Endothelial cell of umbilical vein (primary cell): ENCODE data around the gene WFIKKN1. TPM values are rescaled to one million over a fixed set of nuclear protein-coding genes. Genes with fewer than 3 reads are reported as not detected.

Experiments
- BruUV-seq: library from RNA; stranded (reverse); fragments of 400-500 nt; replicated peaks from 2 replicates; lab custom pipeline; 2021; lab: Mats Ljungman, UMichigan
- CTCF ChIA-PET: fragments of 300-600, 350-600 bp; sonication (Branson Sonifier 250); formaldehyde crosslinking; loops from one replicate; lab custom pipeline; 2021; ENCODE audit warnings: antibody characterized with exemption, inconsistent platforms; lab: Charles Lee
- POLR2A ChIA-PET: fragments of 300-600, 350-600 bp; sonication (Branson Sonifier 250); formaldehyde crosslinking; loops from one replicate; lab custom pipeline; 2021; ENCODE audit warnings: antibody characterized with exemption, inconsistent platforms; lab: Charles Lee
- DNase-seq: peaks from one replicate; pipeline ENCODE4 v3.0.0-alpha.2; 2011; ENCODE audit warnings: low read depth, low spot score
- FAIRE-seq: peaks from 2 replicates; lab custom pipeline; 2011; peaks lifted over from hg19 to GRCh38; lab: Jason Lieb, UNC
- H2AFZ ChIP-seq: 2 replicates; pipeline ENCODE4 v1.6.0; 2012; ENCODE audit warnings: low read depth, low read length, control low read depth, inconsistent platforms
- H3K27ac ChIP-seq: 2 replicates; pipeline ENCODE4 v1.5.1; 2011; ENCODE audit warnings: low read depth, mild to moderate bottlenecking, control low read depth, low read length, moderate library complexity; ENCODE audit not compliant: insufficient read depth
- H3K27me3 ChIP-seq, 2 experiments: 2 replicates each; pipeline versions ENCODE4 v1.6.0 to v1.6.1; 2011; ENCODE audit warnings: low read length in 2 of 2, mixed read lengths in 1 of 2; ENCODE audit not compliant: control insufficient read depth in 2 of 2, insufficient read depth in 2 of 2
- H3K36me3 ChIP-seq, 2 experiments: 2 replicates in 1 of 2; 3 replicates in 1 of 2; pipeline ENCODE4 v1.5.1; 2011; ENCODE audit warnings: low read length in 2 of 2, mild to moderate bottlenecking in 1 of 2, moderate library complexity in 1 of 2; ENCODE audit not compliant: control insufficient read depth in 2 of 2, insufficient read depth in 2 of 2; ENCODE audit errors: extremely low read depth in 1 of 2
- H3K4me1 ChIP-seq: 3 replicates; pipeline ENCODE4 v1.5.1; 2011; ENCODE audit warnings: mild to moderate bottlenecking, low read length; ENCODE audit not compliant: control insufficient read depth, insufficient read depth; ENCODE audit errors: extremely low read depth
- H3K4me2 ChIP-seq: 2 replicates; pipeline ENCODE4 v1.6.1; 2011; ENCODE audit warnings: low read length, control low read depth, mixed read lengths; ENCODE audit not compliant: insufficient read depth
- H3K4me3 ChIP-seq, 3 experiments: fragments of 200-600 bp in 1 of 3; sonication (generic), shearing (Covaris generic) in 1 of 3; replicated peaks in 1 of 3; 2 replicates each; pipeline ENCODE4 v1.5.1; 2011 to 2016; ENCODE audit warnings: control low read depth in 3 of 3, low read length in 3 of 3, mild to moderate bottlenecking in 2 of 3, inconsistent platforms in 1 of 3, low read depth in 1 of 3, moderate library complexity in 1 of 3; ENCODE audit not compliant: insufficient read depth in 1 of 3
- H3K79me2 ChIP-seq: 2 replicates; pipeline ENCODE4 v1.6.0; 2012; ENCODE audit warnings: low read length, inconsistent platforms; ENCODE audit not compliant: control insufficient read depth, insufficient read depth
- H3K9ac ChIP-seq: replicated peaks from 2 replicates; pipeline ENCODE3; 2011; ENCODE audit warnings: low read length, control low read depth; ENCODE audit not compliant: insufficient read depth; ENCODE audit errors: extremely low read depth
- H3K9me1 ChIP-seq: replicated peaks from 3 replicates; pipeline ENCODE4 v1.6.0; 2011; ENCODE audit warnings: mild to moderate bottlenecking, low read length; ENCODE audit not compliant: control insufficient read depth, insufficient read depth; ENCODE audit errors: extremely low read depth
- H3K9me3 ChIP-seq: replicated peaks from 2 replicates; pipeline ENCODE4 v1.5.1; 2012; ENCODE audit warnings: low read length, inconsistent platforms; ENCODE audit not compliant: control insufficient read depth, insufficient read depth
- H4K20me1 ChIP-seq: replicated peaks from 2 replicates; pipeline ENCODE3; 2011; ENCODE audit warnings: mild to moderate bottlenecking, low read length; ENCODE audit not compliant: control insufficient read depth, insufficient read depth; ENCODE audit errors: extremely low read depth
- EZH2 ChIP-seq: IDR thresholded peaks from 2 replicates; pipeline ENCODE4 v1.6.1; 2012; ENCODE audit warnings: borderline replicate concordance, low read depth, mild to moderate bottlenecking, moderate library complexity, low read length, inconsistent platforms; ENCODE audit not compliant: severe bottlenecking
- FOS ChIP-seq: IDR thresholded peaks from 2 replicates; pipeline ENCODE4 v1.6.1; 2011; ENCODE audit warnings: mild to moderate bottlenecking, low read length, moderate library complexity, borderline replicate concordance; ENCODE audit not compliant: insufficient read depth
- GATA2 ChIP-seq: IDR thresholded peaks from 2 replicates; pipeline ENCODE4 v1.7.0; 2011; ENCODE audit warnings: low read depth, mild to moderate bottlenecking, moderate library complexity, mixed read lengths, low read length; ENCODE audit not compliant: insufficient read length, insufficient read depth
- JUN ChIP-seq: IDR thresholded peaks from 2 replicates; pipeline ENCODE4 v1.6.1; 2011; ENCODE audit warnings: borderline replicate concordance, low read depth; ENCODE audit not compliant: insufficient read length, insufficient read depth
- MYC ChIP-seq: IDR thresholded peaks from one replicate; pipeline ENCODE4 v1.6.1; 2011; ENCODE audit warnings: mild to moderate bottlenecking, low read depth, low read length
- POLR2A ChIP-seq: IDR thresholded peaks from 2 replicates; pipeline ENCODE4 v1.6.1; 2012; ENCODE audit warnings: low read depth, mild to moderate bottlenecking, control low read depth, low read length
- POLR2AphosphoS5 ChIP-seq: IDR thresholded peaks from 2 replicates; pipeline ENCODE4 v1.6.1; 2012; ENCODE audit warnings: low read depth, mild to moderate bottlenecking, control low read depth, low read length, moderate library complexity; ENCODE audit not compliant: insufficient read depth
- dilution Hi-C: fragments of 300-500 bp; cut with MboI; formaldehyde crosslinking; loops from one replicate; pipeline ENCODE4 v1.15.0; 2019; ENCODE audit warnings: low sequenced_read_pairs; ENCODE audit not compliant: extremely low pct_ligation_motif_present
- intact Hi-C: fragments of 100-400 bp; cut with micrococcal nuclease; formaldehyde crosslinking; loops from one replicate; pipeline ENCODE4 v1.10.0; 2022
- polyA plus RNA-seq, 4 experiments: library from polyadenylated mRNA; depleted of rRNA in 3 of 4; stranded (reverse) in 3 of 4; unstranded in 1 of 4; fragments of >200 nt; gene quantifications; 2 replicates each; pipeline versions ENCODE4 v1.2.1 to v1.2.3, GENCODE V29; 2011 to 2012; ENCODE audit warnings: missing spikeins in 1 of 4
- total RNA-seq: library from RNA; stranded (reverse); gene quantifications from 2 replicates; pipeline ENCODE4 v1.2.3, GENCODE V29; 2021
- TF ChIP-seq, protein P1 (sequence below): IDR thresholded peaks from 2 replicates; pipeline ENCODE4 v1.6.1; 2011; ENCODE audit not compliant: insufficient read depth, insufficient read length
- TF ChIP-seq, protein P2 (sequence below), 2 donors: IDR thresholded peaks; 1 replicate in 1 of 2; 2 replicates in 1 of 2; pipeline ENCODE4 v1.5.1; 2011; ENCODE audit warnings: low read length in 2 of 2, mild to moderate bottlenecking in 2 of 2, moderate library complexity in 2 of 2, control low read depth in 1 of 2, inconsistent platforms in 1 of 2, low read depth in 1 of 2; ENCODE audit not compliant: insufficient read depth in 1 of 2; ENCODE audit errors: extremely low read depth in 1 of 2

The WFIKKN1 gene
- total and polyA plus RNA-seq, 2 donors (not counting 3 experiments of a cell fraction or from before 2014, with no cell fraction given), result 0.06 to 0.40 TPM

DNA sequence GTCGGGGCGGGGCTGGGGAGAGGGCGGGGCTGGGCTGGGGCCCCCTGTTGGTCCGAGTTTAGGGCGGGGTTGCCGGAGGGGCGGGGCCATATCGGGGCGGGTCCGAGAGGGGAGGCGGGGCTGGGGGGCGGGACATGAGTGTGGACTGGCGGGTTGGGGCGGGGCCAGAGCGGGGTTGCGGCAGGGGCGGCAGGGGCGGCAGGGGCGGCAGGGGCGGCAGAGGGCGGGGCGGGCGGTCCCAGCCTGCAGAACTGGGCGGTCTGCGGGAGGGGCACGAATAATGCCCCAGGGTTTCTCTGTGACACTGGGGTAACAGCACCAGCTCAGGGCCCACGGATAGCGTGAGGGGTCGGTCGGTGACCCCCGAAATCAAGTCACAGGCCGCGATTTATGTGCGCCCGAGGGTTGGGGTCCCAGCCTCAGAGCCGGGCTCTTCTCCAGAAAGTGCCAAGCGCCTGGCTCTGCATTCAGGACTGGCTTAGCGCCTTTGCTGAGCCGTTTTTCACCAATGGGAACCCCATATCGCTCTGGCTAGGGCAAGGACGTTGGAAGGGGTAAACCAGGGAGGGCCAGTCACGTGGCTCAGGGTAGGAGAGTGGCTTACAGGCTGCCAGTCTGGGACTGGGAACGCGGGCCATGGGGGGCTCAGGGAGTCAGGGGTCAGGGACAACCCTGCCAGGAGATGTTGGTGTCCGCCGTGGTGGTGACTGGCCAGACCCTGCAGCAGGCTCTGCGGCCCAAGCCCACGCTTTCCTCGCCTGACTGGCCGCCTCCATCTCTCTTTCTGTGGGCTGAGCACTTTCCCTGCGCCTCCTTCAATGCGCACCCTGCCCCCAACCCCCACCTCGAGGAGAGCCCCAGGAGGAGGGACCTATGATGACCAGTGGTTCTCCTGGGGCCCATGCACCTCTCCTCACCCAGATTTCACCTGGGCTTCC, 6.6 kb downstream of the WFIKKN1 start:
- intact Hi-C loops (loop anchor here (1.0 kb wide), 2 partner anchors 11 to 23 kb away; no protein-coding TSS in a partner anchor), dilution Hi-C loops (no loop called here)
- Histone ChIP-seq H3K9me3 (no peaks in the 10 kb centered on the region), H4K20me1 (no peaks in the 10 kb centered on the region), H3K9ac (peak overlapping the region; percentile 66), H3K9me1 (no peaks in the 10 kb centered on the region), H3K4me2 (no peak overlapping the region), H3K4me3 (peak overlapping the region in 1 of 3 experiments; percentile 82), H3K4me1 (peaks cover 9% of the 10 kb centered on the region), H2AFZ (peak overlapping the region; percentile 84), H3K79me2 (peaks cover 8% of the 10 kb centered on the region), H3K27me3 (no peaks in the 10 kb centered on the region), H3K27ac (no peak overlapping the region), H3K36me3 (no peaks in the 10 kb centered on the region)
- ChIA-PET POLR2A (interaction anchor here (1.2 to 1.6 kb wide), 2 partner anchors 10 to 12 kb away, joined by 4 read pairs; partner anchors contain the start of gene WDR90), CTCF (interaction anchor here (1.2 to 1.7 kb wide), 5 partner anchors 11 to 56 kb away, joined by 3 to 8 read pairs (median 8); partner anchors contain the start of genes RAB40C and RHBDL1)
- BruUV-seq, result no TSS peak
- FAIRE-seq (no peak), DNase-seq (no peak)
- TF ChIP-seq, protein P1, sequence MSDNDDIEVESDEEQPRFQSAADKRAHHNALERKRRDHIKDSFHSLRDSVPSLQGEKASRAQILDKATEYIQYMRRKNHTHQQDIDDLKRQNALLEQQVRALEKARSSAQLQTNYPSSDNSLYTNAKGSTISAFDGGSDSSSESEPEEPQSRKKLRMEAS, result no peak
- TF ChIP-seq EZH2, result no peak
- no peak for TF ChIP-seq FOS
- no peak for TF ChIP-seq GATA2
- TF ChIP-seq, protein P2, sequence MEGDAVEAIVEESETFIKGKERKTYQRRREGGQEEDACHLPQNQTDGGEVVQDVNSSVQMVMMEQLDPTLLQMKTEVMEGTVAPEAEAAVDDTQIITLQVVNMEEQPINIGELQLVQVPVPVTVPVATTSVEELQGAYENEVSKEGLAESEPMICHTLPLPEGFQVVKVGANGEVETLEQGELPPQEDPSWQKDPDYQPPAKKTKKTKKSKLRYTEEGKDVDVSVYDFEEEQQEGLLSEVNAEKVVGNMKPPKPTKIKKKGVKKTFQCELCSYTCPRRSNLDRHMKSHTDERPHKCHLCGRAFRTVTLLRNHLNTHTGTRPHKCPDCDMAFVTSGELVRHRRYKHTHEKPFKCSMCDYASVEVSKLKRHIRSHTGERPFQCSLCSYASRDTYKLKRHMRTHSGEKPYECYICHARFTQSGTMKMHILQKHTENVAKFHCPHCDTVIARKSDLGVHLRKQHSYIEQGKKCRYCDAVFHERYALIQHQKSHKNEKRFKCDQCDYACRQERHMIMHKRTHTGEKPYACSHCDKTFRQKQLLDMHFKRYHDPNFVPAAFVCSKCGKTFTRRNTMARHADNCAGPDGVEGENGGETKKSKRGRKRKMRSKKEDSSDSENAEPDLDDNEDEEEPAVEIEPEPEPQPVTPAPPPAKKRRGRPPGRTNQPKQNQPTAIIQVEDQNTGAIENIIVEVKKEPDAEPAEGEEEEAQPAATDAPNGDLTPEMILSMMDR (IDR thresholded peaks at IDR 0.05; ENCODE audit: extremely low read depth in 1 of 2, insufficient read depth in 1 of 2, low read depth in 1 of 2, low read length in 2 of 2), result no peak
- no peak for TF ChIP-seq JUN
- no peak for TF ChIP-seq MYC
- no peak for TF ChIP-seq POLR2AphosphoS5
- TF ChIP-seq POLR2A, result no peak
